Activated T-helper 9 cell treated with anti-CD3 and anti-CD28 coated beads, Interleukin-2, amount 50 U/mL, for 16 hours (primary cell): Measurements from ENCODE around the gene COMMD1.
"Not testable (repeated sequence)": the region's sequence is repeated elsewhere in the genome, so short reads cannot be mapped to it uniquely, and the experiment has no call there.

Experiments
- DNase-seq: peaks from one replicate; pipeline ENCODE4 v3.0.0-alpha.2; 2020; ENCODE audit warnings: low read depth

The COMMD1 gene

GRCh38 chr2:61924895-61925663, 19.6 kb downstream of the COMMD1 start:
- DNase-seq = no peak

DNA sequence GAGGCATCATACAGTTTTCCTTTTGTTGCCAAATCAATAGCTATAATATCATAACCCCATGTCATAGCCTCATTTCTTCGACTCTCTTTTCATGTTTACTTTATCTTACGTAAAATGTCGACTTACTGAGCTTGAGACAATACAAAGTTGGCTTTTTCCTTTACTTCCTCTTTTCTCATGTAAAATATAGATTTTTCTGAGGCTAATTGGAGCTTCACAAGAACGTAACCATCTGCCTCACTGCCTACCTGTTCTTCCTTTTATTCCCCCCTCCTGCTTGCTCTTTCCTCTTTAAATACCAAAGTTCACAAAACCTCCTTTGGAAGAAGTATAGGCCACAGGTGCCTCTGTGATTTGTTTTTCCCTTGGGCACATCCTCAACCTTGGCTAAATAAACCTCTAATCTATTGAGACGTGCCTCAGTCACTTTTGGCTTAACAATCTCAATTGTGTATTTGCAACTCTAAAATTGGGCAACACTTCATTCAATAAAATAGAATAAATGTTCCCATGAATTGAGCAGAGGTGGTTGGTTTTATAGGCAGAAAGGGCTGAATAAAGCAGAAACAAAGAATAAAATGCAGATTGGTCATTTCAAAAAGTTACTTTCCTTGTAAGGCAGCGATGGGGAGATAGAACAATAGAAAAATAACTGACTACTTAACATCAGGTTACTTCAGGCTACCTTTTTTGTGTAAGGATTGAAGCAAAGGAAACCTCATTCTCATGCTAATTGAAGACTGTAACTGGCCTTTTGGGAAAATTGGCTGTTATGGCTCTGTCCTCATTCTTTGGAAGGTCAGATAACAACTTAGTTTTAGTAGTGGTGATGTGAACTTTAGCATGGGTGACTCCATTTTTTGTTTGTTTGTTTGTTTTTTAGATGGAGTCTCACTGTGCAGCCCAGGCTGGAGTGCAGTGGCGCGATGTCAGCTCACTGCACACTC, 21.3 kb downstream of the COMMD1 start:
- DNase-seq = no peak

DNA sequence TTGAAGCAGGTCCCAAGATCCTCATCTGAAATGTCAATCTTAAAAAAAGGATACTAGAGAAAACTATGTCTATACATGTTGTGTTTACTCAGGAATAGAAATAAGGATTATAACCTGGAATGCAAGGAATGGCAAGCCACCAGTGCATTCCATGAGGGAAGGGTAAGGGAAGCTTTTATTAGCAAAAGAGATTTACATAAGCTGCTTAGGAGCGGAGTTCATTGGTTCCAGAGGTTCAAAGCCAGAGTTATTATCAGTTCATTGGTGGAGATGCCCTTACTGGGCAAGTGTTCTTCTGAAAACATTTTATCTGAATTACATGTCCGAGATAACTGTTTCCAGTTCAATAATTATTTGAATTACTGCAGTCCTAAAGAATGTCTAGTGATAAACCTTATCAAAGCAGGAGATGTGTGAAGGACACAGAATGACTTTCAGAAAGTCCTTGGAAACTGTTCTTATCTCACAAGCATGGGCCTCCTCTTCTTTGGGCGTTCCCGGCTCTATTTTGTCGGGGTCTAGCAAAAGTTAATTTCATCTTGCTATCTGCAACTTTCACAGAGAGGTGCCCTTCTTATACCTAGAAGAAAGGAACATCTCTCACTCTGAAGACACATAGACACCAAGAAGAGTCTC, 23.5 kb downstream of the COMMD1 start:
- no peak for DNase-seq

DNA sequence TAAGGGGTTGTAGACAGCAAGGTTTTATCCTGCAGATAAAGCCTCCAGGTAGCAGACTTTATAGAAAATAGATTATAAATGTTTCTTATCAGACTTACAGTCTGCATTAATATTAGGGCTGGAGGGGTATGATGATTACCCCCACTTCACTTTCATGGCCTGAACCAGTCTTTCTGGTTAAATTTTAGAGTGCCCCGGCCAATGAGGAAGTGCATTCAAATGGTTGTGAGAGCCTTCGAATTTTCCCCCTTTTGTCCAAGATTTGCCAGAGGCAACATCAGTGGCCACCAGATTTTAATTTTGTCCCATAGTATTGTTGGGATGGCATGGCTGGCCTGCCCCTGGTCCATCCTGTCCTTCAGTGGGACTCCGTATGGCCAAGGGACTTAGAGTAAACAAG, 31.6 kb downstream of the COMMD1 start:
- no peak for DNase-seq

DNA sequence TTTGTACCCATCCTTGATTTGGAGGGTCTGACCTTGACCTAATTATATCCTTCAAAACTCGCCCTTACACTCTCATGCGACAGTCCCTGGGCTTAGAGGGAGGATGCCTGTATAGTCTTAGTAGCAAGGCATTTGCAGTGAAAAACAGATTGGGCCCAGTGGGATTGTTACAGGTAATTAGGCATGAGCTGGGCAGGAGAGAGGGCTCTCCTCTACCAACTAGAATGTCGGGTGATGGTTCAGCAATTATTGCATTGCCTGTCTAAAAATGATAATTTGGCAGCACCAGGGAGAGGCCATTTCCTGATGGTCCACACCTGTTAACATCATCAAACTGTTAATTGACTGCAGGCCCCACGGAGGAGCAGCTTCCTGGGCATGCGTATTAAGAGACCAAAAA, 32.4 kb downstream of the COMMD1 start:
- DNase-seq = no peak

- no peak for DNase-seq
These were observed 33.0 kb downstream of the COMMD1 start for GRCh38 chr2:61938511-61938910.

- DNase-seq = no peak
These were observed 37.8 kb downstream of the COMMD1 start for GRCh38 chr2:61943251-61943650.

DNA sequence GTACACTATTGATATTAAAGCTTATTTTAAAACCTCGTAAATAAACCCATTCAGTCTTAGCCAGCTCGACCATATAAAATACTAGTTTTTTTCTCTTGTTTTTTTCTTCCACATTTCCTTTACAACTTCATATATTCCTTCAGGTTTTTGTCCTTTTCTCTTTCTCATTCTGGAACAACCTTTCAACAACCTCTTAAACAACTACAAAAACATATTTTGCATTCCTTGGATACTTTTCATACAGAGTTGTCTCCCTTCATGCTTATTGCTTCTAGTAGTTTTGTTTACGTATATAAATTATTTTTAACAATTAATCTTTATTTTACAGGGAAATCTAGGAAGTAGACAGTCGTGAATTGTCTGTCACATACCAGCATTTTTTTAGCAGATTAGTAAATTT, 41.2 kb downstream of the COMMD1 start:
- DNase-seq = no peak

- DNase-seq = no peak
These were observed 43.4 kb downstream of the COMMD1 start for GRCh38 chr2:61948661-61949457.

GRCh38 chr2:61949458-61949713, 43.9 kb downstream of the COMMD1 start:
- no peak for DNase-seq

- no peak for DNase-seq
These were observed 44.5 kb downstream of the COMMD1 start for GRCh38 chr2:61949714-61950560.

- no peak for DNase-seq
These were observed 45.3 kb downstream of the COMMD1 start for GRCh38 chr2:61950571-61951315.

DNA sequence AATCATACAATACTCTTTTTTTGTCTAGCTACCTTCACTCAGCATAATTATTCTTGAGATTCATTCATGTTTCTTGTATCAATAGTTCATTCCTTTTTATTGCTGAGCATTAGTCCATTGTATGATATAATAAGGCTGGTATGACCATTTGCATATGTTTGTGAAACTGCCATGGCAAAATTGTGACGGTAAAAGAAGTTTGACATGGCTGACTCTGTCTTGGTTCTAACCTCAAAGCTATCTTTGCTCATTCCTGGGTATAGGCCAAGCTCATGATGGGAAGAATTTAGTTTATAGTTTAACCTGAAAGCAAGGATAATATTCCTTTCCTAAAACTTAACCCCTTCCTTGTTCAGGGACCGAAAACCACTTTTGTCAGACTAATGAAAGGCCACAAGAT, 46.4 kb downstream of the COMMD1 start:
- no peak for DNase-seq

DNA sequence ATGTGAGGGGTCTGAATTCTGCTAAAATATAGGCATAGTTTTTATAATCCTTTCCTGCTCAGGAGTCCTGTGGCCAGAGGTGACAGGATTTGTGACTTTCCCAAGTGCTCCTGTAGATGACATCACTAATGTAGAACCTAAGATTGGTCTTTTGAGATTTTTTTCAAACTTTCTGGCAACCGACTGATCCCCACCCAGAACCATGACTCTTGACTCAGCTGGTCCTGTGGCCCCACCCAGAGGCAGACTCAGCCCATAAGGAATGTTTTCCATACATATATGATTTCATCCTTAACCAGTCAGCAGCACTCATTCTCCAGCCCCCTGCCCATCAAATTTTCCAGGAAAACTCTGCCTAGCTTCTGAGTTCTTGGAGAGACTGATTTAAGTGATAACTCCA, 46.8 kb downstream of the COMMD1 start:
- DNase-seq = no peak

GRCh38 chr2:61954856-61955255, 49.4 kb downstream of the COMMD1 start:
- DNase-seq = not testable (repeated sequence)

DNA sequence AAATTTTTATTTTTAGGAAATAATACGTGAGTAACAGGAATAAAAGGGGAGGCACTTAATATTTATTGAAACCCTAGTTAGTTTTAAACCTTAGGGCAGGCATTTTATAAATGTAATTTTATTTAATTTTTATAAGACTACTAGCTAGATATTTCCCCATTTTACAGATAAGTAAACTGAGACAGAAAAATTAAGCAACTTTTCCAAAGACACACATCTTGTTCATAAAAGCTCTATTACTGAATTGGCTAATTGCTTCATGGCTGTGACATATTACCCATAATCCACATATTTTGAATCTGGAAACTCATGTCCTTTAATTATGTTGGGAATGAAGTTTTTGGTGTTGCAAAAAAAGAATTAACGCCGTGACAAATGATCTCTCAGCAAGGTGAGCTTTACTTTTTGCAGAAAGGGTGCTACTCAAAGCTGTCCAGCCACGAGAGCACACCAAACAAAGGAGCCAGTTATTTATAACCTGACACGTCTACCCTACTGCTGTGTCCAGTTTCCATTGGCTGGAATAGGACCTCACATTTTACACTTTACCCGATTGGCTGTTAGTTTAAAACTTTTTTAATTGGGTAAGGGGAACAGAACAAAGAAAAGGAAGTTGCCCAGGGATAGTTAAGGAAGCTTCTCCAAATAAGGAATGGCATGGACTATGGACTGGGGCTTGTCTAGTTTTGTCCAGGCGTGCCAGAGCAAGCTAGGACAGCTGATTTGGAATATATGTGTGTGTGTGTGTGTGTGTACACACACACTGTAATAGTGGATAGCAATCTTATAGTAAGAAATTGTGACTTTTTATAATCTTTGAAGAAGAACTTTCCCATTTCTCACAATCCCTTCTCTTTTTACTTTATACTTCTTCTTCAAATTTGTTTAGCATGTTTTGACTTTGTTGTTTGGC, 54.2 kb downstream of the COMMD1 start:
- DNase-seq = no peak

- DNase-seq = no peak
These were observed 55.9 kb downstream of the COMMD1 start for GRCh38 chr2:61961231-61961901.

DNA sequence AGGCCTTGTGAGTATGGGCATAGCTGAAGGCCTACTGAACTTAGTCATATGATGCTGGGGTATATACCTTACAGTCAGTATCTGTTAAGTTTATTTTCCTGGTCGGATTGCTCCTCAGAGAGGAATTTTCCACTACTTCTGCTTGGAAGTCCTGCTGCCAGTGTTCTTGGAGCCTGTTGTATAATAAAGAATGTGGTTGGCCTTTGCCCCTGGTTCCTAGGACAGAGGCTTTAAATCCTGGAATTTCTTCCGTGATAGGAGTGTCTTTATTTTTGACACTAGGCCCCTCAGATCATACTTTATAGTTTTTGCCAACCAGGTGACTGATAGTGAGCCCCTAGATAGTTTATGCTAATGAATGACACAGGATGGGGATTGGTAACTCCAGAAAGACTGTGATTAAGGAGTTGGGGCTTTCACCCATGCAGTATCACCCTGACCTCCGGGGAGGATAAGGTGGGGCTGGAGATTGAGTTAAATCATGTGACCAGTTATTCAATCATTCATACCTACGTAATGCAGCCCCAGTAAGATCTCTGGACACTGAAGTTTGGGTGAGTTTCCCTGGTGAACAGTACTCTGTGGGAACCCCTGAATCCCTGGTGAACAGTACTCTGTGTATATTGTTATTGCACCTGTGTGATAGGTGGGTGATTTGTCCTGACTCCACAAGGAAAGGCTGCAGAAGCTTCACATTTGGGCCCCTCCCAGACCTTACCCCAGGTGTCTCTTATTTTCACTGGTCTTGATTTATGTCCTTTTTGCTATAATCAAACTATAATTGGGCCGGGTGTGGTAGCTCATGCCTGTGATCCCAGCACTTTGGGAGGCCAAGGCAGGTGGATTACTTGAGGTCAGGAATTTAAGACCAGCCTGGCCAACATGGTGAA, 56.9 kb downstream of the COMMD1 start:
- DNase-seq = no peak
